Gastroesophageal sphincter (tissue), 3 donors: Measurements from ENCODE around the gene TIMM23.
"Not testable (repeated sequence)": the region's sequence is repeated elsewhere in the genome, so short reads cannot be mapped to it uniquely, and the experiment has no call there.

ENCODE experiments used
- CTCF ChIP-seq, 4 experiments: fragments of 200-600 bp in 2 of 4; fragments of 450-650 bp in 2 of 4; sonication (generic) in 1 of 4; IDR thresholded peaks; one replicate each; pipeline ENCODE4 v1.5.1; 2017 to 2019; ENCODE audit warnings: antibody characterized with exemption in 4 of 4, mild to moderate bottlenecking in 2 of 4, moderate library complexity in 2 of 4
- POLR2A ChIP-seq, 2 donors: fragments of 450-650 bp; IDR thresholded peaks; one replicate each; pipeline ENCODE4 v1.6.1; 2017; ENCODE audit warnings: antibody characterized with exemption in 2 of 2, mild to moderate bottlenecking in 2 of 2, moderate library complexity in 1 of 2
- POLR2AphosphoS5 ChIP-seq: sonication (generic); formaldehyde crosslinking; IDR thresholded peaks from one replicate; pipeline ENCODE4 v1.6.1; 2017; ENCODE audit warnings: antibody characterized with exemption

- not testable (repeated sequence) for TF ChIP-seq POLR2A (IDR thresholded peaks at IDR 0.05); CTCF (IDR thresholded peaks at IDR 0.05); POLR2AphosphoS5
Observed at GRCh38 chr10:45947363-45947762, 24.9 kb upstream of the TIMM23 start.
